IPS-NIHi11 (cell line): ENCODE data around the gene DPY19L3.
"Not testable (repeated sequence)": the region's sequence is repeated elsewhere in the genome, so short reads cannot be mapped to it uniquely, and the experiment has no call there.

Experiments used
- DNase-seq: peaks from one replicate; pipeline ENCODE4 v3.0.0; 2012; ENCODE audit warnings: mixed read lengths, low spot score

DPY19L3 gene

GRCh38 chr19:32512498-32512897, 106.9 kb downstream of the DPY19L3 start:
- DNase-seq = not testable (repeated sequence)

GRCh38 chr19:32519023-32519422, 113.5 kb downstream of the DPY19L3 start:
- DNase-seq = no peak

GRCh38 chr19:32522967-32523366, 117.4 kb downstream of the DPY19L3 start:
- DNase-seq = no peak

GRCh38 chr19:32526895-32527294, 121.3 kb downstream of the DPY19L3 start:
- DNase-seq = no peak

- no peak for DNase-seq
These were observed 125.2 kb downstream of the DPY19L3 start for GRCh38 chr19:32530773-32531172.

GRCh38 chr19:32532233-32532632, 126.7 kb downstream of the DPY19L3 start:
- DNase-seq = no peak
